ENCODE results near the gene SLC31A2. TPM values are rescaled to one million over a fixed set of nuclear protein-coding genes. Genes with fewer than 3 reads are reported as not detected.

The SLC31A2 gene
- total RNA-seq, 1 donor: 24.6 TPM

DNA sequence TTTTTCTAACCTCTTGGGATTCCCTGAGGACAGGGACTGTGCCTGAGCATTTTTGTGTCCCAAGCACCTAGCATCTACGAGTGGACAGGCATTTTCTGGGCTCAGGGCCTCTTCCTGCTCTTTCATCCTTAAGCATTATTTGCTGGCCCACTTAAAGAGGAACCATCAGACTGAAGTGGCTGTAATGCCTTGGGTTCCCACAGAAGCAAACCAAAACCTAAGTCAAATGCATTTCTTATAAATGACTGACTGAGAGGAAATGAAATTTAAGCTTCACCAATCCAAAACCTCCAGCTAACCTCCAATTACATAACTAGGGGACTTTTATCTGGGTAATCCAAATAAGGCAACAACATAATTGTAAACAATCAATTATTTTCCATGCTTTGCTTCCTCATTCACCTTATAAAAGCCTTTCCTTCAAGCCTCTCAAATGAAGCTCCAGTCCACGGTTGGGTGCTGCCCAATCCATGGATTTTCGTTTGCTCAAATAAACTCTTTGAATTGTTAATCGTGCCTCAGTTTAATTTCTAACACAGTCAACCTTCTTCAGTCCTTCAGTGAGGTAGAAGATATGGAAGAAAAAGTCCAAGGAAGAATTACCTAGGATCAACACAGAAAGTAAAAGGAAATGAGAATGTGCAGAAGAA is 25.3 kb upstream of the SLC31A2 start:
- no peaks in the 10 kb centered on the region for H4K20me1 ChIP-seq (ENCODE audit: insufficient read depth, low read length)
- no peaks in the 10 kb centered on the region for H3K9me3 ChIP-seq (ENCODE audit: low read depth, low read length)
- no peaks in the 10 kb centered on the region for H3K36me3 ChIP-seq (ENCODE audit: insufficient read depth, low read length)
- DNase-seq (ENCODE audit: insufficient read length, low spot score, missing footprints): no peak
- H3K4me1 ChIP-seq (ENCODE audit: insufficient read depth, low read length): no peaks in the 10 kb centered on the region
- no peaks in the 10 kb centered on the region for H3K79me2 ChIP-seq (ENCODE audit: insufficient read depth, low read length)
- H3K4me2 ChIP-seq (ENCODE audit: insufficient read depth, low read length): no peak overlapping the region
- H3K4me3 ChIP-seq (ENCODE audit: insufficient read depth, low read length): no peak overlapping the region
- H3K27me3 ChIP-seq (ENCODE audit: insufficient read depth, low read length): peaks cover 14% of the 10 kb centered on the region
- TF ChIP-seq, protein P1, sequence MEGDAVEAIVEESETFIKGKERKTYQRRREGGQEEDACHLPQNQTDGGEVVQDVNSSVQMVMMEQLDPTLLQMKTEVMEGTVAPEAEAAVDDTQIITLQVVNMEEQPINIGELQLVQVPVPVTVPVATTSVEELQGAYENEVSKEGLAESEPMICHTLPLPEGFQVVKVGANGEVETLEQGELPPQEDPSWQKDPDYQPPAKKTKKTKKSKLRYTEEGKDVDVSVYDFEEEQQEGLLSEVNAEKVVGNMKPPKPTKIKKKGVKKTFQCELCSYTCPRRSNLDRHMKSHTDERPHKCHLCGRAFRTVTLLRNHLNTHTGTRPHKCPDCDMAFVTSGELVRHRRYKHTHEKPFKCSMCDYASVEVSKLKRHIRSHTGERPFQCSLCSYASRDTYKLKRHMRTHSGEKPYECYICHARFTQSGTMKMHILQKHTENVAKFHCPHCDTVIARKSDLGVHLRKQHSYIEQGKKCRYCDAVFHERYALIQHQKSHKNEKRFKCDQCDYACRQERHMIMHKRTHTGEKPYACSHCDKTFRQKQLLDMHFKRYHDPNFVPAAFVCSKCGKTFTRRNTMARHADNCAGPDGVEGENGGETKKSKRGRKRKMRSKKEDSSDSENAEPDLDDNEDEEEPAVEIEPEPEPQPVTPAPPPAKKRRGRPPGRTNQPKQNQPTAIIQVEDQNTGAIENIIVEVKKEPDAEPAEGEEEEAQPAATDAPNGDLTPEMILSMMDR (IDR thresholded peaks at IDR 0.05; ENCODE audit: extremely low read depth, low read depth, low read length): no peak
- H2AFZ ChIP-seq (ENCODE audit: low read length): no peak overlapping the region
- H3K27ac ChIP-seq (ENCODE audit: low read depth, low read length): no peak overlapping the region

DNA sequence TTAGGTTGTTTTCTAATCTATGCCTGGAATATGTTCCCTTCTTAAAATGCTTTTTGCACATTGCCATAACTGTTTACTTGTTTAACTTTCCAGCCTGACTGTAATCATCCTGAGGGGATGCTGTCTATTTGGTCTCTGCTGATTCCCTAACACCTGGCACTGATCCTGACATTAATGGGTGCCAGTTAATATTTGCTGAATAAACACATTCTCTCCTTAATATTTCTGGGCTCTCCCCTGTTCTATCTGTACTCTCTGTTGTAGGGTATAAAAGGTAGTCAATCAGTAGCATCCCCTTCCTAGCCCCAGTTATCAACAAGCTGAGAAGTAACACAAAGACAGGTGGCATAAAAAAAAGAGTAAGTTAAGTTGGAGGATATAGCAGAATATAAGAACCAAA is 21.3 kb upstream of the SLC31A2 start:
- Histone ChIP-seq H3K27me3 (ENCODE audit: insufficient read depth, low read length) (peaks cover 14% of the 10 kb centered on the region), H2AFZ (ENCODE audit: low read length) (no peak overlapping the region), H3K9me3 (ENCODE audit: low read depth, low read length) (no peaks in the 10 kb centered on the region), H3K4me2 (ENCODE audit: insufficient read depth, low read length) (no peak overlapping the region), H3K4me3 (ENCODE audit: insufficient read depth, low read length) (no peak overlapping the region), H3K27ac (ENCODE audit: low read depth, low read length) (no peak overlapping the region), H4K20me1 (ENCODE audit: insufficient read depth, low read length) (no peaks in the 10 kb centered on the region), H3K79me2 (ENCODE audit: insufficient read depth, low read length) (no peaks in the 10 kb centered on the region), H3K36me3 (ENCODE audit: insufficient read depth, low read length) (no peaks in the 10 kb centered on the region), H3K4me1 (ENCODE audit: insufficient read depth, low read length) (no peaks in the 10 kb centered on the region)
- no peak for DNase-seq (ENCODE audit: insufficient read length, low spot score, missing footprints)
- TF ChIP-seq, protein P1 (IDR thresholded peaks at IDR 0.05; ENCODE audit: extremely low read depth, low read depth, low read length): no peak

DNA sequence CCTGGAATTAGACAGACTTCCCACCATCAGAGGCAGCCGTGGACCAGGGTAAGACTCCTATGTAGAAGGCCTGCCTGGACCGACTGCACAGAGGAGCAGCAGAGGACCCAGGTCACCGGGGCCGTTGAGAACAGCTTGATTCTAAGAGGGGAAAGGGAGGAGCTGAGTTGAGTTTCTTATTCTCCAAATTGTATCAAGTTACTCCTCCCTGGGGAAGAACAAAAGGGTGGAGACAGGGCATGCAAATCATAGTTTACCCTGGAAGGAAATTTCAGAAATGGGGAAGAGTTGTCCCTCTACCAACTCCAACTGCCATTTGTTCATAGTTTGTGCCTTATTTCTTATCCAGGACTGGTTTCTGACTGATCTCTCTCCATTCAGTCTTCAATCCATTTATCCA is 20.9 kb upstream of the SLC31A2 start:
- H3K9me3 ChIP-seq (ENCODE audit: low read depth, low read length): no peaks in the 10 kb centered on the region
- no peaks in the 10 kb centered on the region for H4K20me1 ChIP-seq (ENCODE audit: insufficient read depth, low read length)
- H3K27me3 ChIP-seq (ENCODE audit: insufficient read depth, low read length): peaks cover 14% of the 10 kb centered on the region
- no peak overlapping the region for H2AFZ ChIP-seq (ENCODE audit: low read length)
- DNase-seq (ENCODE audit: insufficient read length, low spot score, missing footprints): no peak
- TF ChIP-seq, protein P1 (IDR thresholded peaks at IDR 0.05; ENCODE audit: extremely low read depth, low read depth, low read length): no peak
- no peak overlapping the region for H3K27ac ChIP-seq (ENCODE audit: low read depth, low read length)
- H3K4me3 ChIP-seq (ENCODE audit: insufficient read depth, low read length): no peak overlapping the region
- no peak overlapping the region for H3K4me2 ChIP-seq (ENCODE audit: insufficient read depth, low read length)
- no peaks in the 10 kb centered on the region for H3K79me2 ChIP-seq (ENCODE audit: insufficient read depth, low read length)
- H3K4me1 ChIP-seq (ENCODE audit: insufficient read depth, low read length): no peaks in the 10 kb centered on the region
- no peaks in the 10 kb centered on the region for H3K36me3 ChIP-seq (ENCODE audit: insufficient read depth, low read length)

DNA sequence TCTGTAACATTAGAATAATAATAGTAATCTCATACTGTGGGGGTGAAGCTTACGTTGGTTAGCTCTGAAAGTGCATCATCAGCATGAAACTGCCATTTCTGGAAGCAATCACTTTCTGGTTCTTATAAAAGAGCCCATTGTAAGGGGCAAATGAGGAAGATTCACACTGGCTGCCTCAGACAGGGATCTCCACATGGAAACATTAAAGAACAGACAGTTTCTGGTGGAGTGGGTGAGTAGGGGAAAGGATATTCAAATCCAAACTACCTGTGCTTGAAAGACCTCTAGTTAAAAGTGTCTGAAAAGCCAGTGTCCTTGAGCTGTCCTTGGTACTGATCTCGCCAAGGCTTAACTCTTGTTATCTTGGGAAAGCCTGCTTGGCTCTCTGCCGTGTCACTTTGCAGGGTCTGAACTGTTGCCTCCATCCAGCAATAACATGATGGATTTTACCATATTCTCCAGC is 19.1 kb upstream of the SLC31A2 start:
- no peak overlapping the region for H3K4me3 ChIP-seq (ENCODE audit: insufficient read depth, low read length)
- H3K36me3 ChIP-seq (ENCODE audit: insufficient read depth, low read length): no peaks in the 10 kb centered on the region
- H3K79me2 ChIP-seq (ENCODE audit: insufficient read depth, low read length): no peaks in the 10 kb centered on the region
- no peak for DNase-seq (ENCODE audit: insufficient read length, low spot score, missing footprints)
- TF ChIP-seq, protein P1 (IDR thresholded peaks at IDR 0.05; ENCODE audit: extremely low read depth, low read depth, low read length): no peak
- no peak overlapping the region for H3K27ac ChIP-seq (ENCODE audit: low read depth, low read length)
- peaks cover 14% of the 10 kb centered on the region for H3K27me3 ChIP-seq (ENCODE audit: insufficient read depth, low read length)
- no peaks in the 10 kb centered on the region for H3K9me3 ChIP-seq (ENCODE audit: low read depth, low read length)
- H3K4me2 ChIP-seq (ENCODE audit: insufficient read depth, low read length): no peak overlapping the region
- H3K4me1 ChIP-seq (ENCODE audit: insufficient read depth, low read length): no peaks in the 10 kb centered on the region
- no peaks in the 10 kb centered on the region for H4K20me1 ChIP-seq (ENCODE audit: insufficient read depth, low read length)
- H2AFZ ChIP-seq (ENCODE audit: low read length): no peak overlapping the region

Measured in osteoblast (primary cell).